Hematopoietic multipotent progenitor cell treated with erythropoietin and hydrocortisone succinate and interleukin-3 and kit ligand, for 8 days (in vitro differentiated cells): ENCODE data around the gene AP3S1.
"Not testable (repeated sequence)": the region's sequence is repeated elsewhere in the genome, so short reads cannot be mapped to it uniquely, and the experiment has no call there.

Source experiments
- DNase-seq: peaks from one replicate; pipeline ENCODE4 v3.0.0-alpha.2; 2015

The AP3S1 gene

GRCh38 chr5:115875447-115875846 lies 33.7 kb downstream of the AP3S1 start:
- no peak for DNase-seq

- DNase-seq: not testable (repeated sequence)
Observed at GRCh38 chr5:115877342-115877741, 35.6 kb downstream of the AP3S1 start.

DNA sequence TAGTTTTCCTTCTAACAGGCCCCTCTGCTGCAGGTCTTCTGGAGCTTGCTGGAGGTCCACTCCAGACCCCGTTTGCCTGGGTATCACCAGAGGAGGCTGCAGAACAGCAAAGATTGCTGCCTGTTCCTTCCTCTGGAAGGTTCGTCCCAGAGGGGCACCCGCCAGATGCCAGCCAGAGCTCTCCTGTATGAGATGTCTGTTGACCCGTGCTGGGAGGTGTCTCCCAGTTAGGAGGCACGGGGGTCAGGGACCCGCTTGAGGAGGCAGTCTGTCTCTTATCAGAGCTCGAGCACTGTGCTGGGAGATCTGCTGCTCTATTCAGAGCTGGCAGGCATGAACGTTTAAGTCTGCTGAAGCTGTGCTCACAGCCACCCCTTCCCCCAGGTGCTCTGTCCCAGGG lies 40.7 kb downstream of the AP3S1 start:
- DNase-seq: not testable (repeated sequence)

GRCh38 chr5:115884704-115885103 lies 43.0 kb downstream of the AP3S1 start:
- DNase-seq: no peak

DNA sequence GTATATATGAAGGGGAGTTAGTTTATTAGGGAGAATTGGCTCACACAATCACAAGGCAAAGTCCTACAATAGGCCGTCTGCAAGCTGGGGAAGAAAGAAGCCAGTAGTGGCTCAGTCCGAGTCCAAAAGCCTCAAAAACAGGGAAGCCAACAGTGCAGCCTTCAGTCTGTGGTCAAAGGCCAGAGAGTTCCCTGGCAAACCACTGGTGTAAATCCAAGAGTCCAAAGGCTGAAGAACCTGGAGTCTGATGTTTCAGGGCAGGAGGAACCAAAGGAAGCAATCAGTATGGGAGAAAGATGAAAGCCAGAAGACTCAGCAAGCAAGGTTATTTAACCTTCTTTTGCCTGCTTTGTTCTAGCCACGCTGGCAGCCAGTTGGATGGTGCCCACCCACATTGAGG lies 43.5 kb downstream of the AP3S1 start:
- DNase-seq: not testable (repeated sequence)

DNA sequence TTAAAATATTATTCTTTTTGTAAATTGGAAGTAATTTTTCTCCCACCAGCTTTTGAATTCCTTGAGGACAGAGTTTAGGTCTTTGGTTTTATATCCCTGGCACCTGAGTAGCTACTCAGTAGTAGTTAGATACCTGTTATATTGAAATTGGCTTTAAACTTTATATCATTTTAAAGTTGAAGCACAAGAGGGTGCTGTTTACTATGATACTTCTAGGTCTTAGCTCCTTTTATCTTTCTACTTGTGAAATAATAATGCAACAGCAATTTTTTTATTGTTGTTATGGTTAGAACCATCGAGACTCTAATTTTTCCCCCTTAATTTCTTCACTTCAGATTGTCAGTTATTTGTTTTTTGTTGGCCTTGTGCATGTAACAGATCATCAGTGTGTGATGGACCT lies 46.3 kb downstream of the AP3S1 start:
- DNase-seq: peak; percentile 20

DNA sequence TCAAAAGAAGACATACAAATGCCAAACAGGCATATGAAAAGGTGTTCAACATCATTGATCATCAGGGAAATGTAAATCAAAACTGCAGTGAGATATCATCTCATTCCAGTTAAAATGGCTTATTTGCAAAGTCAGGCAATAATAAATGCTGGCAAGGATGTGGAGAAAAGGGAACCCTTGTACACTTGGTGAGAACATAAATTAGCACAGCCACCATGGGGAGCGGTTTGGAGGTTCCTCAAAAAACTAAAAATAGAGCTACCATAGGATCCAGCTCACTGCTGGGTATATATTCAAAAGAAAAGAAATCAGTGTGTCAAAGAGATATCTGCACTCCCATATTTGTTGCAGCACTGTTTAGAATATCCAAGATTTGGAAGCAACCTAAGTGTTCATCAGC lies 50.3 kb downstream of the AP3S1 start:
- DNase-seq: no peak

DNA sequence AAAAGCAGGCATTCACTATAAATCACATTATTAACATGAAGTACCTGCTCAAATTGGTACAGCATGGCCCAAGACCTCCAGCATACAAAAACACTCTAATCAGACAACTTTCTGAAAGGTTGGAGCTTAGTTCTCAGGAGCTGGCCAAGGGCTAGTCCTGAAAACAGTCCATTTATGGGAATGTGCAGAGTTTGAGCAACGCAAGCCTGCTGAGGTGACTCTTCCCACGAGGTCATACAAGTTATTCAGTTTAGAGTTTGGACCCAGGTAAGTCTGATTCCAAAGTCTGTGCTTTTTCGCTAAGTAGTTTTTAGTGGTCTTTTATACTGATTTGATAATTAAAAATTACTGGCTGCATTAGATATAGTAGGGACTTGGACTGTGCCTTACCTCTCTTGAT lies 52.6 kb downstream of the AP3S1 start:
- no peak for DNase-seq

DNA sequence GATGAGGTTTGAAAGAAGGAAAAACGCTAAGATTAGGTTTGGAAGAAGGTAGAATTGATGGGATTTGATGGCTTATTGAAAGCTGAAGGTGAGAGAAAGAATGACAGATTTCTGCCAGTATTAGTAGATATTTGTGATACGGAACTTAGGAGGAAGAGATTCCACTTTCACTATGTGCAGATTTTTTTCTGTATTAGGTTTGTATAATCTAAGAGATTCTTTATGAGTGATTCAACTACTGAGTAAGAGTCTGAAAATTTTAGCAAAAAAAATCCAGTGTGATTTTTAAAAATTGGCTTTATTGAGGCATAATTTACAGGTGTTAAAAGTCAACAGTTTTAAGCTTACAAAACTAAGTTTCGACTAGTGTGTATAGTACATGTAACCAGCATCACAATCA lies 54.1 kb downstream of the AP3S1 start:
- no peak for DNase-seq

GRCh38 chr5:115898656-115899055 lies 56.9 kb downstream of the AP3S1 start:
- DNase-seq: no peak

DNA sequence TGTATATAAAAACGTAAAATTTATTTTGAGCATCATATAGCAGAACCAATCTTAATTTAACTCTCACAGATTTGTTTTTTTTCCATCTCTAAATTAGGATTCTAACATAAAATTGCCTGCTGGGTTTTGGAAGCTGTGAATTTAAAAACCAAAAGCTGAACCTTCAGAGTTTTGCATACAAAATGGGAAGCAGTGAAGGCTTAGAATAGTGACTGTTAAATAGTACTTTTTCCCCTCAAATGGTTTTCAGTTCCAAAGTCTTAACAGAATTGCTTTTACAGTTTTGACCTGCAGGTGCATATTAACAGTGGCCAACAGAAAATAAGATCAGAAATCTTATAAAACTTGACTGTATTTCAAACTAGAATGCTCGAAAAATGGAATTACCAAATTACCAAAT lies 65.4 kb downstream of the AP3S1 start:
- DNase-seq: no peak

- not testable (repeated sequence) for DNase-seq
Observed at GRCh38 chr5:115913623-115914400, 72.1 kb downstream of the AP3S1 start.

DNA sequence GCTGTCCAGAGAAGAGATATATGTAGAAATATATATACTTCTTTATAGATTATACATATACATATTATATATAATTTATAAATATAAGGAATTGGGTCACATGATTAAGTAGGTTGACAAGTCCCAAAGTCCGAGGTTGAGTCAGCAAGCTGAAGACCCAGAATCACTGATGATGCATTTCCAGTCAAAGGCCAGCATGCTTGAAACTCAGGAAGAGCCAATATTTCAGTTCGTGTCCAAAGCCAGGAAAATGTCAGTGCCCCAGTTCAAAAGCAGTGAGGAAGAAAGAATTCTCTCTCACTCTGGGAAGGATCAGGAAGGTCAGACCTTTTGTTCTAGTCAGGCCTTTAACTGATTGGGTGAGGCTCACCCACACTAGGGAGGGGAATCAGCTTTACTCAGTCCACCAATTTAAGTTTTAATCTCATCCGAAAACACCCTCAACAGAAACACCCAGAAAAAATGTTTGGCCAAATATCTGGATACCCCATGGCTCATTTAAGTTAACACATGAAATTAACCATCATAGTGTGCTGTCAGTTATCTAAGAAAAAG lies 78.5 kb downstream of the AP3S1 start:
- DNase-seq: no peak

- DNase-seq: not testable (repeated sequence)
Observed at GRCh38 chr5:115928578-115929407, 87.1 kb downstream of the AP3S1 start.

- DNase-seq: not testable (repeated sequence)
Observed at GRCh38 chr5:115930171-115930570, 88.4 kb downstream of the AP3S1 start.

DNA sequence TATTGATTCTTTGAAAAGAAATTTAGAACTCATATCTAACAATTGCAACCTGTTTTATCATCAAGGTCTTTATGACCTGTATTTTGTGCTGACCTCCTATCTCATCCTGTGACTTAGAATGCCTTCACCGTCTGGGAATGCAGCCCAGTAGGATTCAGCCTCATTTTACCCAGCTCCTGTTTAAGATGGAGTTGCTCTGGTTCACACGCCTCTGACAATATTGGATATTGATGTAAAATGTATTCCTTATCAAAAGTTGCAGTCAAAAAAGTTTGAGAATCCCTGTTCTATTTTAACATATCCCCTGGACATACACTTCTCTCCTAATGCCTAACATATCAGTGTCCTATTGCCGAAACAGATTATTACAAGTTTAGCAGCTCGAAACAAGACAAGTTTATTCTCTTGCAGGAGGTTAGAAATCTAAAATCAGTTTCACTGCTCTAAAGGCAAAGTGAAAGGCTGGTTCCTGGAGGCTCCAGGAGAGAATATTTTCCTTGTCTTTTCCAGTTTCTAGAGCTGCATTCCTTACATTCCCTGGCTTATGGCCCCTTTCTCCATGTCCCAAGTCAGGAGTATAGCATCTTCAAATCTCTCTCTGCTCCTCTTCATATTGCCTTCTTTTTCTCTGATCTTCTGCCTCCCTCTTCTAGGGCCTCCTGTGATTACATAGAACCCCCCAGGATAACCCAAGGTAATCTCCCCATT lies 89.0 kb downstream of the AP3S1 start:
- no peak for DNase-seq

DNA sequence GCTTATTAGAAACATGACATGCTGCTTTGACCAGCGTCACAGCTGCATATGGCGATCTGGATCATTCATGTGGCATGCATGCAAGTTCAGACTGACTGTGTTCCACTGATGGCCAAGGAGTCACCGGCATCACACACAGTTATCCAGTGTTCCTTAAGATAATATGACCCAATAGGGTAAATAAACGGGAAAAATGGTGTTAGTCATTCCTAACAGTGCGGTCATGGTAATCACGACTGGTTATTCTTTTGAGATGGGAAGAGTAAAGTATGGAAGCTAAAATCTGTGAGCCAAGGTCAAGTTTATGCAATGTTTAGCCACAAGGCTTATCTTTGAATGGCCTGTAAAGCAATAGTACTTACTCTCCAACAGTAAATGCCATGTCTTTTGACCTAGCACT lies 91.3 kb downstream of the AP3S1 start:
- DNase-seq: no peak

GRCh38 chr5:115934388-115934974 lies 92.7 kb downstream of the AP3S1 start:
- DNase-seq: no peak

GRCh38 chr5:115936031-115936430 lies 94.3 kb downstream of the AP3S1 start:
- no peak for DNase-seq

DNA sequence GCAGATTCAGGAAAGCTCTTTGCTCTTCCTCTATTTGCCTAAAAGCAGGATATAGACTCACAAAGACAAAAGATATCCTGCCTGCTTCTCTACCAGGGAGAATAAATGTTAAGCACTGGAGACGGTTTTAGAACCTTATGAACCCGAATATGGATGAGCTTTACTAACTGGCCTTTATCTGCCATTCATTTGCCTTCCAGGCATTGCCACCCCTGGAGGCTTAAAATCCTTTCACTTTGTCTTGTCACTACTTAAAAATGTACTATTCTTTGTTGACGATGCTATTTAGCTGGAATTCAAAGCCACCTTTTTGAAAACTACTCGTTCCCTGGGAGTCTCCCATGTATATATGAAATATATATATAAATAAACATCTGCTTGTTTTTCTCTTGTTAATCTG lies 97.3 kb downstream of the AP3S1 start:
- DNase-seq: no peak

- no peak for DNase-seq
Observed at GRCh38 chr5:115940080-115940810, 98.5 kb downstream of the AP3S1 start.

DNA sequence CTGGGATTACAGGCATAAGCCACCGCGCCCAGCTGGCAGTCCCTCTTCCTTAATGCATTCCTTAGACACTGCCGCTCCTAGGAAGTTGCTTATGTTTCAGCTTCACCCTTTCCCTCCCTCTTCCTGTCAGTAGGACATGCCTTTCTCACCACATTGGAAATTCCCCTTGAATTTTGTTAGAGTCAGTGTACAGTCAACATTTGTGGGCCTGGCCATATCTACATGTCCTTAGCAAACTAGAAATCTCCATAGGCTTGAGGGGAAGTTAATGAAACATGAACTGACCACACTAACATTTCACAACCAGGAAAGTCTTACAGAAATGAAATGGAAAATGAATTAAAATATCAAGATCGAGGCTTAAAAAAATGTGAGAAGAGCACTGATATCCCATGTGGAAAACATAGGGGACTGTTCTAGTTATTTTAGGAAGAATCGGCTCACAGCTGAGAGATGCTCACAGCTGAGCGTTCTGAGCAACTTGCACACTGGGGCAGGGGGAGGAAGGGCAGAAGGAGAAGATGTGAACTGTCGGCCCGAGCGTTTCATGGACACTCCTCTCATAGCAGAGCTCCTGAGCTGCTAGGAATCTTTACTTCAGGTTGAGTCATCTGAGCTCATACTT lies 99.4 kb downstream of the AP3S1 start:
- no peak for DNase-seq
